Sigmoid colon (tissue), 4 donors: ENCODE data around the gene PCDHGB1.

Source experiments
- POLR2A ChIP-seq, 2 donors: fragments of 450-650 bp; IDR thresholded peaks; one replicate each; pipeline ENCODE4 v1.6.1; 2016; ENCODE audit warnings: antibody characterized with exemption in 2 of 2, mild to moderate bottlenecking in 2 of 2, moderate library complexity in 2 of 2
- POLR2AphosphoS5 ChIP-seq, 4 donors: sonication (generic); formaldehyde crosslinking; IDR thresholded peaks; one replicate each; pipeline ENCODE4 v1.6.1; 2017; ENCODE audit warnings: antibody characterized with exemption in 4 of 4
- TF ChIP-seq, protein P1 (sequence below), 4 experiments: fragments of 450-650 bp in 3 of 4; fragments of 200-600 bp in 1 of 4; IDR thresholded peaks; one replicate each; pipeline ENCODE4 v1.5.1; 2016 to 2019; ENCODE audit warnings: antibody characterized with exemption in 4 of 4, mild to moderate bottlenecking in 3 of 4, moderate library complexity in 2 of 4

DNA sequence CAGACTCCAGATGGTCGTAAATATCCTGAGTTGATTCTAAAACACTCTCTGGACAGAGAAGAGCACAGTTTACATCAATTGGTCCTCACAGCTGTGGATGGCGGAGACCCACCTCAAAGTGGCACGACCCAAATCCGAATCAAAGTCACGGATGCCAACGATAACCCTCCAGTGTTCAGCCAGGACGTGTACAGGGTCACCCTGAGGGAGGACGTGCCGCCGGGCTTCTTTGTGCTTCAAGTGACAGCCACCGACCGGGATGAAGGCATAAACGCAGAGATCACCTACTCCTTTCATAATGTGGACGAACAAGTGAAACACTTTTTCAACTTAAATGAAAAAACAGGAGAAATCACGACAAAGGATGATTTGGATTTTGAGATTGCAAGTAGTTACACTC is 10.8 kb downstream of the PCDHGB1 start:
- TF ChIP-seq POLR2AphosphoS5 (IDR thresholded peaks at IDR 0.05) (no peak), POLR2A (IDR thresholded peaks at IDR 0.05) (no peak)
- TF ChIP-seq, protein P1, sequence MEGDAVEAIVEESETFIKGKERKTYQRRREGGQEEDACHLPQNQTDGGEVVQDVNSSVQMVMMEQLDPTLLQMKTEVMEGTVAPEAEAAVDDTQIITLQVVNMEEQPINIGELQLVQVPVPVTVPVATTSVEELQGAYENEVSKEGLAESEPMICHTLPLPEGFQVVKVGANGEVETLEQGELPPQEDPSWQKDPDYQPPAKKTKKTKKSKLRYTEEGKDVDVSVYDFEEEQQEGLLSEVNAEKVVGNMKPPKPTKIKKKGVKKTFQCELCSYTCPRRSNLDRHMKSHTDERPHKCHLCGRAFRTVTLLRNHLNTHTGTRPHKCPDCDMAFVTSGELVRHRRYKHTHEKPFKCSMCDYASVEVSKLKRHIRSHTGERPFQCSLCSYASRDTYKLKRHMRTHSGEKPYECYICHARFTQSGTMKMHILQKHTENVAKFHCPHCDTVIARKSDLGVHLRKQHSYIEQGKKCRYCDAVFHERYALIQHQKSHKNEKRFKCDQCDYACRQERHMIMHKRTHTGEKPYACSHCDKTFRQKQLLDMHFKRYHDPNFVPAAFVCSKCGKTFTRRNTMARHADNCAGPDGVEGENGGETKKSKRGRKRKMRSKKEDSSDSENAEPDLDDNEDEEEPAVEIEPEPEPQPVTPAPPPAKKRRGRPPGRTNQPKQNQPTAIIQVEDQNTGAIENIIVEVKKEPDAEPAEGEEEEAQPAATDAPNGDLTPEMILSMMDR (IDR thresholded peaks at IDR 0.05) = no peak
